Liver (tissue), 3 donors: Measurements from ENCODE around the gene MMP28.

Source experiments
- FOXA1 ChIP-seq: IDR thresholded peaks from 2 replicates; pipeline ENCODE4 v1.6.1; 2016; ENCODE audit warnings: antibody characterized with exemption
- FOXA2 ChIP-seq: IDR thresholded peaks from 2 replicates; pipeline ENCODE4 v1.6.1; 2016; ENCODE audit warnings: antibody characterized with exemption
- GABPA ChIP-seq, 2 donors: IDR thresholded peaks in 1 of 2; conservative IDR thresholded peaks in 1 of 2; 2 replicates each; pipeline ENCODE4 v1.6.1; 2016; ENCODE audit warnings: antibody characterized with exemption in 2 of 2, mild to moderate bottlenecking in 1 of 2, moderate library complexity in 1 of 2
- HNF4A ChIP-seq, 2 donors: conservative IDR thresholded peaks; 2 replicates each; pipeline ENCODE4 v1.6.1; 2016; ENCODE audit warnings: antibody characterized with exemption in 2 of 2, mild to moderate bottlenecking in 2 of 2
- JUND ChIP-seq, 2 donors: IDR thresholded peaks; 2 replicates each; pipeline ENCODE4 v1.6.1; 2016; ENCODE audit warnings: antibody characterized with exemption in 2 of 2
- NR2F2 ChIP-seq: IDR thresholded peaks from 2 replicates; pipeline ENCODE4 v1.6.1; 2016; ENCODE audit warnings: antibody characterized with exemption
- RXRA ChIP-seq, 2 donors: IDR thresholded peaks; 2 replicates each; pipeline ENCODE4 v1.6.1; 2017 to 2018; ENCODE audit warnings: antibody characterized with exemption in 2 of 2, mild to moderate bottlenecking in 1 of 2
- SP1 ChIP-seq: IDR thresholded peaks from 2 replicates; pipeline ENCODE4 v1.6.1; 2018; ENCODE audit warnings: antibody characterized with exemption, mild to moderate bottlenecking
- TAF1 ChIP-seq: conservative IDR thresholded peaks from 2 replicates; pipeline ENCODE4 v1.6.1; 2016; ENCODE audit warnings: antibody characterized with exemption, mild to moderate bottlenecking
- YY1 ChIP-seq: IDR thresholded peaks from 2 replicates; pipeline ENCODE4 v1.6.1; 2016; ENCODE audit warnings: antibody characterized with exemption, mild to moderate bottlenecking
- TF ChIP-seq, protein P1 (sequence below): fragments of 150-350 bp; IDR thresholded peaks from 2 replicates; pipeline ENCODE4 v1.5.1; 2017; ENCODE audit warnings: improper control_type of control experiment, low read depth, low read length; ENCODE audit not compliant: missing input control
- TF ChIP-seq, protein P2 (sequence below): IDR thresholded peaks from 2 replicates; pipeline ENCODE4 v1.6.1; 2016; ENCODE audit warnings: antibody characterized with exemption, mild to moderate bottlenecking
- TF ChIP-seq, protein P3 (sequence below): IDR thresholded peaks from 2 replicates; pipeline ENCODE4 v1.6.1; 2016; ENCODE audit warnings: antibody characterized with exemption
- TF ChIP-seq, protein P4 (sequence below): IDR thresholded peaks from 2 replicates; pipeline ENCODE4 v1.6.1; 2016; ENCODE audit warnings: antibody characterized with exemption
- donor health status: healthy.
- donor health status: healthy.

DNA sequence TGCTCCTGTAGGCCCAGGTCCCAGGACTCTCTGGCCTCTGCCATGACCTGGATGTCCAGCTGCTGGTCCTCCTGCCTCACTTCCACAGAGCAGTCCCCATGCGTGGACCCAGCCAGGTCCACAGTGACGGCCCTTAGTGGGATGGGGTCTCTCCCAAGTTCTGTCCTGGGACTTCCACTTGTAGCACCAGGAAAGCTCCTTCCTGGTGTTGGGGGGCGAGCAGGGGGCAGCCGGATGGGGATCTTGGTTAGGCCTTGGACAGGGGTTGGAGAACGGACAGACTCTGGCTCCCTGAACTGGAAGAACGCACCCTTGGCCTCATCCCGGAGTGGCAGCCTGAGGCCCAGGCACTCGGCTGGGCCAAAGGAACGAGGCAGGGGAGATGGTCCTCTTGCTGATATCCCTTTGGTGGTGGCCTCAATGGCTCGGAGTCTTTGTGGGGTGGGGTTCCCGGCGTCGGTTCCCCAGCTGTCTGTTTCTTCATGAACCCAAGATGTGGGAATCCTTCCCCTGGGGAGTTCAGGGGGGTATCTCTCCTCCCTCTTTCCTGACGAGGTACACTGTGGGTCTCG is 49.6 kb downstream of the MMP28 start:
- TF ChIP-seq, protein P1, sequence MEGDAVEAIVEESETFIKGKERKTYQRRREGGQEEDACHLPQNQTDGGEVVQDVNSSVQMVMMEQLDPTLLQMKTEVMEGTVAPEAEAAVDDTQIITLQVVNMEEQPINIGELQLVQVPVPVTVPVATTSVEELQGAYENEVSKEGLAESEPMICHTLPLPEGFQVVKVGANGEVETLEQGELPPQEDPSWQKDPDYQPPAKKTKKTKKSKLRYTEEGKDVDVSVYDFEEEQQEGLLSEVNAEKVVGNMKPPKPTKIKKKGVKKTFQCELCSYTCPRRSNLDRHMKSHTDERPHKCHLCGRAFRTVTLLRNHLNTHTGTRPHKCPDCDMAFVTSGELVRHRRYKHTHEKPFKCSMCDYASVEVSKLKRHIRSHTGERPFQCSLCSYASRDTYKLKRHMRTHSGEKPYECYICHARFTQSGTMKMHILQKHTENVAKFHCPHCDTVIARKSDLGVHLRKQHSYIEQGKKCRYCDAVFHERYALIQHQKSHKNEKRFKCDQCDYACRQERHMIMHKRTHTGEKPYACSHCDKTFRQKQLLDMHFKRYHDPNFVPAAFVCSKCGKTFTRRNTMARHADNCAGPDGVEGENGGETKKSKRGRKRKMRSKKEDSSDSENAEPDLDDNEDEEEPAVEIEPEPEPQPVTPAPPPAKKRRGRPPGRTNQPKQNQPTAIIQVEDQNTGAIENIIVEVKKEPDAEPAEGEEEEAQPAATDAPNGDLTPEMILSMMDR = no peak
- TF ChIP-seq SP1 (no peak), TAF1 (no peak), FOXA2 (no peak), JUND (IDR thresholded peaks at IDR 0.05) (no peak), RXRA (IDR thresholded peaks at IDR 0.05) (no peak), GABPA (IDR thresholded peaks at IDR 0.05 in 1 of 2, conservative IDR thresholded peaks at IDR 0.05 in 1 of 2) (no peak), YY1 (no peak), FOXA1 (no peak), HNF4A (conservative IDR thresholded peaks at IDR 0.05) (no peak), NR2F2 (no peak)
- TF ChIP-seq, protein P2, sequence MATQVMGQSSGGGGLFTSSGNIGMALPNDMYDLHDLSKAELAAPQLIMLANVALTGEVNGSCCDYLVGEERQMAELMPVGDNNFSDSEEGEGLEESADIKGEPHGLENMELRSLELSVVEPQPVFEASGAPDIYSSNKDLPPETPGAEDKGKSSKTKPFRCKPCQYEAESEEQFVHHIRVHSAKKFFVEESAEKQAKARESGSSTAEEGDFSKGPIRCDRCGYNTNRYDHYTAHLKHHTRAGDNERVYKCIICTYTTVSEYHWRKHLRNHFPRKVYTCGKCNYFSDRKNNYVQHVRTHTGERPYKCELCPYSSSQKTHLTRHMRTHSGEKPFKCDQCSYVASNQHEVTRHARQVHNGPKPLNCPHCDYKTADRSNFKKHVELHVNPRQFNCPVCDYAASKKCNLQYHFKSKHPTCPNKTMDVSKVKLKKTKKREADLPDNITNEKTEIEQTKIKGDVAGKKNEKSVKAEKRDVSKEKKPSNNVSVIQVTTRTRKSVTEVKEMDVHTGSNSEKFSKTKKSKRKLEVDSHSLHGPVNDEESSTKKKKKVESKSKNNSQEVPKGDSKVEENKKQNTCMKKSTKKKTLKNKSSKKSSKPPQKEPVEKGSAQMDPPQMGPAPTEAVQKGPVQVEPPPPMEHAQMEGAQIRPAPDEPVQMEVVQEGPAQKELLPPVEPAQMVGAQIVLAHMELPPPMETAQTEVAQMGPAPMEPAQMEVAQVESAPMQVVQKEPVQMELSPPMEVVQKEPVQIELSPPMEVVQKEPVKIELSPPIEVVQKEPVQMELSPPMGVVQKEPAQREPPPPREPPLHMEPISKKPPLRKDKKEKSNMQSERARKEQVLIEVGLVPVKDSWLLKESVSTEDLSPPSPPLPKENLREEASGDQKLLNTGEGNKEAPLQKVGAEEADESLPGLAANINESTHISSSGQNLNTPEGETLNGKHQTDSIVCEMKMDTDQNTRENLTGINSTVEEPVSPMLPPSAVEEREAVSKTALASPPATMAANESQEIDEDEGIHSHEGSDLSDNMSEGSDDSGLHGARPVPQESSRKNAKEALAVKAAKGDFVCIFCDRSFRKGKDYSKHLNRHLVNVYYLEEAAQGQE = no peak
- TF ChIP-seq, protein P3, sequence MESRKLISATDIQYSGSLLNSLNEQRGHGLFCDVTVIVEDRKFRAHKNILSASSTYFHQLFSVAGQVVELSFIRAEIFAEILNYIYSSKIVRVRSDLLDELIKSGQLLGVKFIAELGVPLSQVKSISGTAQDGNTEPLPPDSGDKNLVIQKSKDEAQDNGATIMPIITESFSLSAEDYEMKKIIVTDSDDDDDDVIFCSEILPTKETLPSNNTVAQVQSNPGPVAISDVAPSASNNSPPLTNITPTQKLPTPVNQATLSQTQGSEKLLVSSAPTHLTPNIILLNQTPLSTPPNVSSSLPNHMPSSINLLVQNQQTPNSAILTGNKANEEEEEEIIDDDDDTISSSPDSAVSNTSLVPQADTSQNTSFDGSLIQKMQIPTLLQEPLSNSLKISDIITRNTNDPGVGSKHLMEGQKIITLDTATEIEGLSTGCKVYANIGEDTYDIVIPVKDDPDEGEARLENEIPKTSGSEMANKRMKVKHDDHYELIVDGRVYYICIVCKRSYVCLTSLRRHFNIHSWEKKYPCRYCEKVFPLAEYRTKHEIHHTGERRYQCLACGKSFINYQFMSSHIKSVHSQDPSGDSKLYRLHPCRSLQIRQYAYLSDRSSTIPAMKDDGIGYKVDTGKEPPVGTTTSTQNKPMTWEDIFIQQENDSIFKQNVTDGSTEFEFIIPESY = no peak
- TF ChIP-seq, protein P4, sequence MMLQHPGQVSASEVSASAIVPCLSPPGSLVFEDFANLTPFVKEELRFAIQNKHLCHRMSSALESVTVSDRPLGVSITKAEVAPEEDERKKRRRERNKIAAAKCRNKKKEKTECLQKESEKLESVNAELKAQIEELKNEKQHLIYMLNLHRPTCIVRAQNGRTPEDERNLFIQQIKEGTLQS = no peak
